SIG-M5 treated with dmso at 0.1 percent for 504 hours (cell line): ENCODE measurements around the gene IPO8.

Experiments
- DNase-seq: peaks from one replicate; lab custom pipeline; 2025; ENCODE audit not compliant: unreplicated experiment; lab: John Stamatoyannopoulos, UW

The IPO8 gene

DNA sequence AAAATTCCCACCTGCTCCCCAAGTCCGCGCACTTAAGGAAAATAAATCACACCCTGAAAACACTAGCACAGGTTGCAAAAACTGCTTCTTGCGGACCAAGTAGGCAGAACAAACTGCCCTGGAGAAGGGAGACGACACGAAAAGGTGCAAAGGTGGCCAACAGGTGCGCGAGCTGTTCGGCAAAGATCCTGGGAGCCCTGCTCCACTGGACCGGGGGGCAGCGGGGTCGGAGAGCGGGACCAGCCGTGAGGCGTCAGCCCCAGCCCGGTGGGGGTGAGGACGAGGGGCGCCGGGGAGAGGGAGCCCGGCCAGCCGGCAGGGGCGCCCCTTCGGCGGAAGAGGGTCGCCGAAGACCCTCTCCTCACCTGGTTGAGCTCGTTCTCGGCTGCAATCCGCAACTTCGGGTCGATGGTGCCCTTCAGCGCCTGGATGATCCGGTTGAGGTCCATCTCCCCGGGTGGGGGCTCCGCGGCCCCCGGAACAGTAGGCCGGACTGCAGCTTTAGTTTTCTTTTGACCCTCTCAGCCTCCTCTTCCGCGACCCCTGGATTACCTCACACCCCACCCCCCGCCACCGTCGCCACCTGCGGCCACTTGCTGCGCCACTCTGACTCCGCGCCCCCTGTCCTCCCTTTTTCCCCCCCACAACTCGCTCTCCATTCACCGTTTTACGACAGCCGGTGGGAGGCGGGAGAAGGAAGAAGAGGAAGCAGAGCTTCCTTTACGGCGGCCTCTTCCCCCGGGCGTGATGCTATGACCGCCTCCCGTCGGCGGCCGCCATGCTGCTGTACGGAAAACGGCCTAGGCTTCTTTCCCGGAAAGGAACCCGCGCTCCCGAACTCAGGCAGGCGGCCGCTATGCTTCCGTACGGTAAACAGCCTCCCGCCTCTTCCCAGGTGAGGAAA lies at the start of gene IPO8:
TSS of gene IPO8 (minus strand) at position 671 of the 904 bp plus-strand sequence. CDS start at position 449, 222 bp downstream.
- DNase-seq = peak; percentile 94

DNA sequence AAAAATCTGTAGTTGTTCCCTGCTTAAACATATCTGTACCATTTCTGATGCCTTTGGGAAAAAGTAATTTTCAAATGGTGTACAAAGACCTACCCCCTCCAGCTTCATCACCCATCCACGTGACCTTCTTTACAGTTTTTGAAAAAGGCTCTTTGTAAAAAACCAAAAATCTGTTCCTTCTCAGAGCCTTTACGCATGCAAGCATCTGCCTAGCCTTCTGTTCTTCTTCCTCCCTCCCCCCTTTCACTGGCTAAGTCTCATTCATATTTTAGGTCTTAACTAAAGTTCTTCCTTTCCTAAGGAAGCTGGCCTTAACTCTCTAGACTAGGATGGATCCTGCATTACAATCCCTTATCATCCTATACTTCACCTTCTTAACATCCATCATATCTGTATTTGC lies 48.7 kb upstream of the IPO8 start:
- DNase-seq = no peak

DNA sequence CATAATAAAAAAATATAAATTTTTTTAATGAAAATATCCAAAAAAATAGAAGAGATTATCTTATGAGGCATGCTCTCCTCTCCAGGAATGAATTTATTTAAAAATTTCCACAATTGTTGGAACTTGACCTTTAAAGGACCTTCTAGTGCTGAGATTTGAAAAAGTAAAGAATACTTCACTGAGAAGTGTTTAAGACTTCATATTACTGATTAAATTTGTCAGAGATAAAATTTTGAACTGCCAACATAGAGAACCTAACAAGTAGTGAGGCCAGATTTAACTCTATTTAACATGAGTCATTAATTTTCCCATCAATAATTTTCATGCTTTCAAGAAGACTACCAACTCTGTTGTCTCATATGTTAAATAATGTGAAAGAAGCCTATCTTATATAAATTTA lies 44.6 kb upstream of the IPO8 start:
- DNase-seq = no peak

DNA sequence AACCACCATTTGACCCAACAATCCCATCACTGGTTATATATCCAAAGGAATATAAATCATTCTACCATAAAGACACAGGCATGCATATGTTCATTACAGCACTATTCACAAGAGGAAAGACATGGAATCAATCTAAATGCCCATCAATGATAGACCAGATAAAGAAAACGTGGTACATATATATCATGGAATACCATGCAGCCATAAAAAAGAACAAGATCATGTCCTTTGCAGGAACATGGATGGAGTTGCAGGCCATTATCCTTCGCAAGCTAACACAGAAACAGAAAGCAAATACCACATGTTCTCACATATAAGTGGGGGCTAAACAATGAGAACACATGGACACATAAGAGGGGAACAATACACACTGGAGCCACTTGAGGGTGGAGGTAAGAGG lies 43.4 kb upstream of the IPO8 start:
- no peak for DNase-seq

DNA sequence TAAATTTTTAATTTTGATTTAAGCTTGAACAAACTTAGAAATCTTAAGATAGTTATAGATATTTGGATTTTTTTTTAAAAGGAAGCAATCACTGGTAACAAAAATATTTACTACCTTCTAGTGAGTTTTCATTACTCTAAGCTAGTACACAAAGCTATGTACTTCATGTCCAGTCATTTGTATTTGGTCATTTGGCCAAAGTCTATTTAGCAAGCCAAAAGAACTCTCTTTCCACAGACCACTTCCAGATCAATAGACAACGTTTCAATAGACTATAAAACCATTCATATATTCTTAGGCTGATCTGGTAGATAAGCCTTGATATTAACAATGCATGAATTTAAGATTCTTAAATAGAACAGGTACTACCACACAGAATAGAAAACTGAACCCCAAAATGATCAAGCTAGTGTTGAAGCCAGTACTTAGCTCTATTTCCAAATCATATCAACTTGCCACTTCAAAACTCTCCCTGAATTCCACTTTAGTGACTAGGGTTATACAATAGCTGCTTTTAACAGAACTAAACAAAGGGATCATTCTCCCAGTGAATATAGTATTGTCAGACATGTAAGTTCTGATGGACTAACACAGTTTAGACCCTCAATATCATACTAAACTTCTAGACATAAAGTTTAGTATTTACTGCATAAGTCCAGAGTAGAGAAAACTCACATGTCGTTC lies 37.4 kb upstream of the IPO8 start:
- DNase-seq = no peak

DNA sequence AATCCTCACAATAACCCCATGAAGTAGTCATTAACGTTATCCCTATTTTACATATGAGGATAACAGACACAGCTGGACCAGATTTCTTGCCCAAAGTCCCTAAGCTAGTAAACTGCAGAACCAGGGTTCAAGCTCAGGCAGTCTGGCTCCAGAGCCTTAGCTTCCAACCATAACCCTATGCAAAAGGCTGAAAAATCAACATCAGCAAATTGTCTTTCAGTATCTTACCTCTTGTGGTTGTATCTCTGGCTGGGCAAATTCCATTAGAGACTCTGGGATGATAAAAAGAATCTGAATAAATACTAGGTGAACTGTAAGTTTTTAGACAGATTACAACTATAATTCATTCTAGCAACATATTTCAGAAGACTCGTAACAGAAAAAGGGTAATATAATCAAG lies 34.3 kb upstream of the IPO8 start:
- no peak for DNase-seq

DNA sequence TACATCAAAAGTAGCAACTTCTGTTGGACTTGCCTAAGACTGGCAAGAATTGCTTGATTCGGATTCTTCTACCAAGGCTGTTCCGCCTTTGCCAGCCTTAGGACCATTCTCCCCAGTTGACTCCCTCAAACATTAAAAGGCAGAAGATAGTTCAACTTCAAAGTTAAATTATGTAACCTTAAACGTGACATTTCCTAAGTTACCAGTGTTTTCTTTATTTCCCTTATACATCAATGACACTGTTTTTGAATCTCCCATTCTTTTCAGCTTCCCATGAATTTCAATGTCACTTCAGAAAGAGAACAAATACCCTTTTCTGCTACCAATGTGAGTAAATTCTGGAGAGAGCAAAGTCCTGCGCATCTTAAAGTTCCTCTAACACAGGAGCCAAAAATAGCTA lies 33.9 kb upstream of the IPO8 start:
- DNase-seq = no peak

DNA sequence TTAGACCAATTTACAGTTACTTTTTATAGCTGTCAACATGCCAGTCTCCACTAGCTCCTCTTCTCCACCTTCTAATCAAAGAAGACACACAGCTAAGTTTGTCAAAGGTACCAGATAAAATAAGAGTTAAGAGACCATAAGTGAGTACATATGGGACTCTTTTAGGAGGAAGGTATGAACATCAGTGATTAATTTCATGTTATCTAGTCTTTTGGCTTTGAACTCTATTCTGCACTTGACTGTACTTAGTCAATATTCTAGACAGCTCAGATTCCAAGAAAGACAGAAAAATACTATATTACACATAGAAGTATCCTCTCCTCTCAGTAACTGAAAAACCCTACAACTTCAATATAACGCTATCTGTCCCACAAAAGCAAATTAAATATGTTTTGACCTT lies 31.0 kb upstream of the IPO8 start:
- DNase-seq = no peak

DNA sequence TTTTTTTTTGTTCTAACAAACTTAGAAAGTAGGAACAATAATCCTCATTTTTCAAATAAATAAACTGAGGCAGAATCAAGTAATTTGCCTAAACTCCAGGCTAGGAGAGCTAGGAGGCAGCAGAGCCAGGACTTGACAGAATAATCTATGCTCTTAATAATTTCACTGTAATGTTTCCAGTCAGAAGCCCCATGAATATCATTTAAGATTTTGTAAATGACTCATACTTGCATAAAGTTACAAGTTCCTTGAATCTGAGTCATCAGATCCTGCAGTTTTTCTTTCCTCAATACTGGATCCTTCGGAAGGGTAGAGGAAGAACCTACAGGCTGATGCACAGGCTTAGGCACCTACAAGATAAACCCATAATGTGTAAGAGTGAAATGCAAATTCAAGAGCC lies 30.1 kb upstream of the IPO8 start:
- DNase-seq = no peak

DNA sequence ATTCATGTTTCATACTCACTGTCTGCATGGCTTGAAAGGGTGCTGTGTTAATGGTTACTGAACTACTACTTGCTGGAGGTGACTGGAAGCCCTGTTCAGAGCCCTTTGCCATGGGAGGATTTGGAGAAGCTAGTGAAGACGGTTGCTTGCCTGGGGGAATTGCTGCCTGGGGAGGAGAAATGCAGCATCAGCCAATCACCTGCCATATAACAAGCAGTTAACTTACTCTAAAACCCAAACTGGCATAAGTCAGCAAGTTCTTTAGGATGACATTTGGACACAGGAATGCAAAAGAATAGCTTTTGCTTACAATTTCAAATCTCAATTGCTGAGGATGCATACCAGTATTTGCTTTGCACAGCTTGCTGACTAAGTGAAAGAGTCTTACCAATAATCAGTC lies 23.4 kb upstream of the IPO8 start:
- no peak for DNase-seq

DNA sequence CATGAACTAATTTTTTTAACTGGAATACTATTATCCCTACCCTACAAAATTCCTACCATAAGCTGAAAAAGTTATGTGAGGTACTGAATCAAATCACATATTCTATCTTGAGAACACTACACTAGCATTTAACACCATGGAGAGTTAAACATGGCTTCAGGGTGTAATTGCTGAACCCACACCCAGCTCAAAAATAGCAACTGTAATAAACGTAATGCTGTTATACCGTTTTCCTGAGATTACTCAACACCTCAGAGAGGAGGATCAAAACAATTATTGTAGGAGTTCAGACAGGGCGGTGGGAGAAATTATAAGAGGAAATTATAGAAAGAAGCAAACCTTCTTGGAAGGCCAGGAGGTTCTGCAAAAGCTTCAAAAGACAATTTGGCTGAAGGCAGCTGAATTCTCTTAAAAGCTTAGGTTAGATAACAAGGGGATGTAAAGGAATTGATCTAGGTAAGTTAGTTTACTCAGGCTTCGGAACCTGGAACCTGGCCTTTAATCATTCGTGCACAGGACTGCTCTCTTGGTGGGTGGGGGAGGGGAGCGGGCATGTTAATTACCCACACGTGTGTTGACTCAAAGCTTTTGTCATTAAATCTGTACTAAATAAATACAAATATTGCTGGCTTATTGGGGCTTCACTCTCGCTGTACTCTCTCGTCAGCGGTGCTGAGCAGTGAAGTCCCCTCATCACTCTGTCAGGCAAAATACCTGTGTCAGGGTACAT lies 12.1 kb upstream of the IPO8 start:
- DNase-seq = no peak

DNA sequence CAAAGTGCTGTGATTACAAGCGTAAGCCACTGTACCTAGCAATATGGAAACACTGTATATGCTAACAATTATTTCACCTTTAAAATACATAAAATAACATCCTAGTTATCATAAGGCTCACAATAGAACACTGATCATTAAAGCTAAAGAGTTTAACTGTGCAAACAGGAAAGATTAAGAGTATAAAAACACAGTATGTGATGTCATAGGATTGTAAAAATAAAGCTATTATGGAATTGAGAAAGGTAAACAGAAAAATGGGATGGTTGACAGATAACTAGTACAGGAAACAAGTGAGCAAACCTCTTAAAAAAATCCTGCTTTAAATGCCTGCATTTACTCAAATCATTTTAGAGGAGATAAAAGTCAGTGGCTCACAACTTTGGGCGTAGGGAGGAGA lies 10.8 kb upstream of the IPO8 start:
- no peak for DNase-seq

DNA sequence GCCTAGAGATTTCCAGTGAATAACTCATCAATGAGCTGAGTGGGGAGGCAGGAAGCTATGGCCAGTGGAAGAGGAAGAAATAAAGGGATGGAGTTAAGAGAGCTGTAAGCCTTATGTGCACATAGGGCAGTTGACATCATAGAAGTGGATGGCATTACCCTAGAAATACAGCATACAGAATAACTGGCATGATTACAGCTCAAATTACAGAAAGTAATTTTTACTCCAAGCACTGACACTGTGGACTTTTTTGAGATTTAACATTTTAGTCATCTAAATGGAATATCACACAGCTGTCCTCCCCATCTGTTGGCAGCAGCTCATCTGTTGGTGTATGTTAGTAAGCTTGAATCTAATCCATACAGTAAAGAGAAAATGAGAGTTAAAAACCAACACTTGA lies 5.4 kb upstream of the IPO8 start:
- DNase-seq = no peak

DNA sequence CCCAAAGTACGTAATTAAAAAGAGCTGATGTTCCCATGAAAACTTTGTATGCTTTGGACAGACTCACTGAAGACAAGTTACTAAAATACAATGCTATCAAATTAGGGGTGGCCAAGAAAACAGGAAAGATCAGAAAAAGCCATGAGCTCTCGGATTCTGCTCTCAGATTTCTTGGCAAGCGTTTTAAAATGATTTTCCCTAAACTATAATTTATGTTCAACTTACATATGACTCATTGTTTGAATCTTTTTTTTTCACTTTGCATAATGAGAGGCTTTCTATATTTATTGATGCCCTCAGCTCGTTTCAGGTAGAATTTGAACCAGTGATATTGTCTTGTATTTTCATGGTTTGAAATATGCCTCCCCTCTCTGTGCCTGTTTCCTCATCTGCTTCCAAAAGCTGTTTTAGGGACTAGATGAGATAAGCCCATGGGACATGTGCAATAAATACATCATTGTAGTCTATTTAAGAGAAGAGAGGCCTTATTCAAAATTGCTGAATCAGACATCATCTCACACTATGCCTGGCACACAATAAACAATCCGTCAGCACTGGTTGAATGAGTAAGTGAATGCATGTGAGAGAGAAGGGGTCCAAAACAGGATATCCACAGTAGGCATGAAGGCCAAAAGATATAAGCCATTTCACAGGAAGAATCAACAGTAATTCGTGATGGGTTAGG lies 4.7 kb upstream of the IPO8 start:
- no peak for DNase-seq

DNA sequence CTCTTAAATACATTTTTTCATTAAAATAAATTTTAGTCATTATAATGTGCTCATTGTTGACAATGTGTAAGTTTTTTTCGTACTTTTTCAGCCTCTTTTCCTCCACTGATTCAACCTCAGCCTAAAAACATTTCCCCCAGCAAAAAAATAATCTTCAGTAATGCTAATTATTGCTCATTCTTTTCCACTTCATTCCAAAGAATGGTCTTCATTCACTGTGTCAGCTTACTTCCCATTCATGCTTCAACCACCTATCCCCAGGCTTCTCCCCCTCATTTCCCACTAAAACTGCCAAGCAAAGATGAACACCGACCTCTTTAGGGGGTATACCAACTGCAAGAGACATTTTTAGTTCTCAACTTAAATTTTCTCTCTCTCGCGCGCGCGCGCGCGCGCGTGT lies 2.7 kb upstream of the IPO8 start:
- DNase-seq = no peak

DNA sequence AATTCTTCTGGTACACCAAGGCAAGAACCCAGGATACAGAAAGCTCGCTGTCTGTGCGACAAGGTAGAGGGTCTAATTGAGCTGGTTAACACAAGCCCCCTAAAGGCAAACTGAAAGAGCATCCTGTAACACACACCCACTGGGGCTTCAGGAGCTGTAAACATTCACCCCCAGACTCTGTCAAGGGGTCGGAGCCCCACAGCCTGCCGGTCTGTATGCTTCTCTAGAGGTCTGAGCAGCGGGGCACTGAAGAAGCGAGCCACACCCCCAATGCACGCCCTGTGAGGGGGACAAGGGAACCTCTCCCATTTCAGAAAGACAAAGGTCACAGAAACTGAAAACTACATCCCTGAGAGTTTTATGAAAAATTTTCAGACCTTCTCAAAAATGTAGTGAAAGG lies 1.3 kb upstream of the IPO8 start:
- no peak for DNase-seq

DNA sequence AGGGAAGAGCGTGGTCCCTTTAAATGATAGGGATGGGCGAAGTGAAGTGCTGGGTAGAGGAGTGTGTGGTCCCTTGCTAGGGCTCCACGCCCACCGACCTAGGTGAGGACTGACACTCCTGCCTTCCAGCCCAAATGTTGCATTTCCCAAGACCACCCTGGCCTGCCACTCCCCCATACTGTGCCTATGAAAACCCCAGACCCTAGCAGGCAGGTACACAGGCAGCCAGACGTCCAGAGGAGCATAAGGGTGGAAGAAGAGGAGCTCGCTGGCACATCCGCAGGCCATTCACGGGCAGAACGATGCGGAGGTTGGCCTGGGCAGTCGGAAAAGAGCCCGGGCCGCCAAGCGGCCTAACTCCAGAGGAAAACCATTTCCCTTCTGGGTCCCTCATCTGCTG lies 817 bp upstream of the IPO8 start:
- DNase-seq = no peak

DNA sequence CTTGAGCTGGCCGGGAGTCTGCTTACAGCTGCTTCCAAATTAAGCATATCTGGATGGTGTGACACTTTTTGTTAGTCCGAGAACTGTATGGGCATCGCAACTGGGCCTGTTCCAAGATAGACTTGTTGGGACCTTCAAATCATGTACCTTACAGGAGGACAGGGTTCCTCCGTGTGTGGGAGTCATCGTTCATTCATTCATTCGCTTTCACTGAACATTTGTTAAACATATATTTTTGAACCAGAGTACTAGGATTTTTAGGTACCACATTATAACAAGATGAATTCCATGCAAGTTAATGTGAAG lies 387 bp upstream of the IPO8 start:
- no peak for DNase-seq

DNA sequence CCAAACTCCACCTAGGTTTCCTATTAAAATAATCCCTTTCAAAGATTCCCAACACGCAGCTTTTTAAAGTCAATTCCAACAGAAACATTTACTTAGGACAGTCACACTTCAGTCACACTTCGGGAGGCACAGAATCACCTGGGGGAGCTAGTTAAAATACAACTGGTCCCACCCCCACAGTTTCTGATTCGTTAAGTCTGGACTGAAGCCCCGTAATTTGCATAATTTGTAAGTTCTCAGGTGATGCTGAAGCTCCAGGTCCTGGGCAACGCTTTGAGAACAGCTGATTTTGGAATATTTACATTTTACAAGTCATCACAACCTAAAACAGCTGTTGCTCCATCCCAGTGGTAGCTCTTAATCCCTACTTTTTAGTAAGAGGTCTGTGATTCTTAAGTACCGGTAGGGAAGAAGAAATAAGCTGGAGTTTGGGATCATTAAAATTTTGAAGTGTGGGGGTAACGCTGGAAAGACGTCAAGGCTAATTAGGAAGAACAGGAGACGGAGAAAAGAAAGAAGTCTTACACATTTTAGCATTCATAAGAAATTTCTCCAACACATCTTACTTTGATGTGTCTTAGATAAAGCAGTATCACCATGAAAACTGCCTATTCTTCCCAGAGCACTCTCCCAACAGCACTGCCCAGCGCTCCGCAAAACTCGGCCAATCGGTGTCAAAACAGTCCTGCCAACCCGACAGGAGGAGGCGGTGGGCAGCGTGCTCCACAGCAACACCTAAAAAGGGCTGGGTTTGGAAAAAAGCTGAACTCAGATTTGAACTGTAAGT lies 1.1 kb downstream of the IPO8 start:
- peak; percentile 21 for DNase-seq

DNA sequence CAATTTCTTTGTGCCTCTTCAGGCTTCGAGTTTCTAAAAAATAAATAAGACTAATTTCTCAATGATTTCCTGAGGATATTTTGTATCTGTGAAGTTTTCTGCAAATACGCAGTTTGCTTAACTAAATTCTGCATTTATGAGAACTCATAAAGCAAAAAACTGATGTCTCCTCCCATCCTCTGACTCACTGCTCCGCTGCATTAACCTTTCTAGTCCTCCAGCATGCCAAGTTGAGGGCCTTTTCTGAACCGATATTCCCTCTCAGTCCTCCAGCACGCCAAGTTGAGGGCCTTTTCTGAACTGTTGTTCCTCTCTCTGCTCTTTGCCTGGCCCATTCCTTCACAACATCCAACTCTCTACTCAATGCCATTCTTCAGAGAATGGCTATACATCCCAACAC lies 3.2 kb downstream of the IPO8 start:
- DNase-seq = no peak
